GM12892 (cell line): ENCODE data around the gene FAM83F.

ENCODE experiments used
- POLR2A ChIP-seq: IDR thresholded peaks from 2 replicates; pipeline ENCODE4 v1.6.1; 2011; ENCODE audit warnings: low read depth, low read length, control low read depth
- POLR2AphosphoS5 ChIP-seq: IDR thresholded peaks from 2 replicates; pipeline ENCODE4 v1.6.1; 2011; ENCODE audit warnings: low read depth, low read length, control low read depth
- TAF1 ChIP-seq: IDR thresholded peaks from 2 replicates; pipeline ENCODE4 v1.6.1; 2011; ENCODE audit warnings: low read depth, mild to moderate bottlenecking, control low read depth, low read length, borderline replicate concordance

GRCh38 chr22:39949964-39950737, 44.6 kb upstream of the FAM83F start:
- TF ChIP-seq POLR2AphosphoS5 (no peak), POLR2A (no peak), TAF1 (no peak)
